ENCODE measurements around the gene THSD7A.

Gene THSD7A

DNA sequence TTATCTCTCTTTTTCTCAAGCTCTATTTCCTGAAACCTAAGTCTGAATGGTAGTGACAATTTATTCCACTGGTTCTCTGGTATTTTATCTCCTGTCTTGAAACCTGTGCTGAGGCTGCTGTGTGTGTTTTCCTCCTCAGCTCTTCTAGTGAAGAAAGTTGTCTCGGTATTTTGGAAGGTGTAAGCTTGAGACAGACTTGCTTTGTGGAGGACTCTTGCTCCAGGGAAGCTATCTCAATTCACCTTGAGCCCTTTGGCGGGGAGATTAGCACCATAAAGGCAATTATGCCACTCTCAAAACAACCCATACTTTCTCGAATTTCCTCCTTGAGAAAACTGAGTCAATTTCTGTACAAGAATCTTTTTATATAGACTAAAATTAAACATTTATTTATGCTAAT, 141.6 kb downstream of the THSD7A start:
- Histone ChIP-seq H3K4me3 (ENCODE audit: insufficient read depth, low read depth, low read length) (no peak overlapping the region), H3K36me3 (ENCODE audit: control insufficient read depth, insufficient read depth, low read length) (no peaks in the 10 kb centered on the region), H3K27ac (ENCODE audit: insufficient read depth, low read depth, low read length, poor library complexity, severe bottlenecking) (no peak overlapping the region), H3K4me1 (ENCODE audit: control insufficient read depth, insufficient read depth, low read length) (no peaks in the 10 kb centered on the region), H3K27me3 (ENCODE audit: control insufficient read depth, insufficient read depth, low read length, poor library complexity, severe bottlenecking) (no peaks in the 10 kb centered on the region), H3K9me3 (ENCODE audit: control insufficient read depth, low read length) (no peaks in the 10 kb centered on the region)
- 58 to 62% methylated on average over 2 of the region's 3 CpGs for WGBS, 2 experiments

DNA sequence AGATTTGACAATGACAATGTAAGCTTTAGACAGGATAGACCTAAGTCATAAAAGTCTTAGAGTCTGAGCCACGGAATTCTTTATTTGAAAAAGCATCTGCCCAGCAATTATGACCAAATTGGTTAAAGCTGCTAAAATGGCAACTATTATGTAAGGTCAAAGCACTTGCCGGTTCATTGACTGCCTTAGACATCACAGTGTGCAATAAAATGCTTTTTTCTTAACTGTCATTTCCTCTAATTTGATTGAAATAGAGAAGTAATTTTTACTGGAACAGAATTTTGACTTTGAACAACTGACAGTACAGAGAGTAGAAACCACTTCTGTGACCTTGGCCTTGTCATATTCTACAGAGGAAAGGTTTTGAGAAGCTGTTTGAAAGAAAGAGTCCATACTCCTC, 142.9 kb downstream of the THSD7A start:
- peaks cover 2% of the 10 kb centered on the region for H3K9me3 ChIP-seq (ENCODE audit: control insufficient read depth, low read length)
- 76 to 97% methylated on average over 2 of the region's 2 CpGs for WGBS, 2 experiments
- no peaks in the 10 kb centered on the region for H3K36me3 ChIP-seq (ENCODE audit: control insufficient read depth, insufficient read depth, low read length)
- no peaks in the 10 kb centered on the region for H3K4me1 ChIP-seq (ENCODE audit: control insufficient read depth, insufficient read depth, low read length)
- H3K4me3 ChIP-seq (ENCODE audit: insufficient read depth, low read depth, low read length) = no peak overlapping the region
- H3K27me3 ChIP-seq (ENCODE audit: control insufficient read depth, insufficient read depth, low read length, poor library complexity, severe bottlenecking) = no peaks in the 10 kb centered on the region
- H3K27ac ChIP-seq (ENCODE audit: insufficient read depth, low read depth, low read length, poor library complexity, severe bottlenecking) = no peak overlapping the region

DNA sequence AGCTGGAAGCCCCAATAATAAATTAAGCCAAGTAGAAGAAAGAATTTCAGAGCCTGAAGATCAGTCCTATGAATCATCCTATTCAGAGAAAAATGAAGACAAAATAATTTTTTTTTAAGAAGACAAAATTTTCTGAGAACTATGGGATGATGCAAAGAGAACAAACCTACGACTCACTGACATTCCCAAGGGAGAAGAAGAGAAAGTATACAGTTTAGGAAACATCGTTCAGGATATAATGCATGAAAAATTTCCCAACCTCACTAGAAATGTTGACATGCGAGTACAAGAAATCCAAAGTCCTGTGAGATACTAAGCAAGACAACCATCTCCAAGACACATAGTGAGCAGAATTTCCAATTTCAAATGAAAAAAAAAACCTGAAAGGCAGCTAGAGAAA, 150.5 kb downstream of the THSD7A start:
- no peak overlapping the region for H3K27ac ChIP-seq (ENCODE audit: insufficient read depth, low read depth, low read length, poor library complexity, severe bottlenecking)
- no peaks in the 10 kb centered on the region for H3K4me1 ChIP-seq (ENCODE audit: control insufficient read depth, insufficient read depth, low read length)
- no peak overlapping the region for H3K4me3 ChIP-seq (ENCODE audit: insufficient read depth, low read depth, low read length)
- no peaks in the 10 kb centered on the region for H3K27me3 ChIP-seq (ENCODE audit: control insufficient read depth, insufficient read depth, low read length, poor library complexity, severe bottlenecking)
- no peaks in the 10 kb centered on the region for H3K36me3 ChIP-seq (ENCODE audit: control insufficient read depth, insufficient read depth, low read length)
- H3K9me3 ChIP-seq (ENCODE audit: control insufficient read depth, low read length) = peaks cover 2% of the 10 kb centered on the region
- 98 to 100% methylated on average over 1 to 3 of the region's 3 CpGs for WGBS, 2 experiments

DNA sequence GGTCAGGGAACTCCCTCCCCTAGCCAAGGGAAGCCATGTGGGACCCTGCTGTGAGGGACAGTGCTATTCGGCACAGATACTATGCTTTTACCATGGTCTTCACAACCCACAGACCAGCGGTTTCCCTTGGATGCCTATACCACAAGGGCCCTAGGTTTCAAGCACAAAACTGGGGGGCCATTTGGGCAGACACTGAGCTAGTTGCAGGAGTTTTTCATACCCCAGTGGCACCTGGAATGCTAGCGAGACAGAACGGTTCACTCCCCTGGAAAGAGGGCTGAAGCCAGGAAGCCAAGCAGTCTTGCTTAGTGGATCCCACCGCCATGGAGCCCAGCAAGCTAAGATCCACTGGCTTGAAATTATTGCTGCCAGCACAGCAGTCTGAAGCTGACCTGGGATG, 156.8 kb downstream of the THSD7A start:
- H3K9me3 ChIP-seq (ENCODE audit: control insufficient read depth, low read length) = no peaks in the 10 kb centered on the region
- 91 to 92% methylated on average over 5 of the region's 5 CpGs for WGBS, 2 experiments
- no peaks in the 10 kb centered on the region for H3K4me1 ChIP-seq (ENCODE audit: control insufficient read depth, insufficient read depth, low read length)
- H3K36me3 ChIP-seq (ENCODE audit: control insufficient read depth, insufficient read depth, low read length) = no peaks in the 10 kb centered on the region
- H3K4me3 ChIP-seq (ENCODE audit: insufficient read depth, low read depth, low read length) = no peak overlapping the region
- no peak overlapping the region for H3K27ac ChIP-seq (ENCODE audit: insufficient read depth, low read depth, low read length, poor library complexity, severe bottlenecking)
- H3K27me3 ChIP-seq (ENCODE audit: control insufficient read depth, insufficient read depth, low read length, poor library complexity, severe bottlenecking) = no peaks in the 10 kb centered on the region

DNA sequence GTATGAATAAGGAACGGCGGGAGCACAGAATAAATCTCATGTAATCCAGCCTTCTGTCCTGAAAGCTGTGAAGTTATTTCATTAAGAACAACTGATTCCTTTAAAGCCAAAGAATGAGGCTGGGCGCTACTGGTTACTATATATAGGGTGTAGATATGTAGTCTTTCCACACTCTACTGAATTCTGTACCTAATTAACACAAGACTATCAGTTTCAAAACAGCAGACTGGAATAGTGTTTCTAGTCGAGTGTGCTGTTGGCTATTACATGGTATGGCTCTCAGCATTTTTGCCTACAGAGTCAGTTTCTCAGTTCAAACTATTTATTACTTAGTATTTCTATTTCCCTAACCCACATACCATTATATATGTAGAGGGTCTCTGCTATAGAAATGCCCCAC, 163.3 kb downstream of the THSD7A start:
- Histone ChIP-seq H3K4me1 (ENCODE audit: control insufficient read depth, insufficient read depth, low read length) (no peaks in the 10 kb centered on the region), H3K27me3 (ENCODE audit: control insufficient read depth, insufficient read depth, low read length, poor library complexity, severe bottlenecking) (no peaks in the 10 kb centered on the region), H3K36me3 (ENCODE audit: control insufficient read depth, insufficient read depth, low read length) (no peaks in the 10 kb centered on the region), H3K27ac (ENCODE audit: insufficient read depth, low read depth, low read length, poor library complexity, severe bottlenecking) (no peak overlapping the region), H3K4me3 (ENCODE audit: insufficient read depth, low read depth, low read length) (no peak overlapping the region), H3K9me3 (ENCODE audit: control insufficient read depth, low read length) (no peaks in the 10 kb centered on the region)
- 62 to 73% methylated on average over 3 to 4 of the region's 4 CpGs for WGBS, 2 experiments

DNA sequence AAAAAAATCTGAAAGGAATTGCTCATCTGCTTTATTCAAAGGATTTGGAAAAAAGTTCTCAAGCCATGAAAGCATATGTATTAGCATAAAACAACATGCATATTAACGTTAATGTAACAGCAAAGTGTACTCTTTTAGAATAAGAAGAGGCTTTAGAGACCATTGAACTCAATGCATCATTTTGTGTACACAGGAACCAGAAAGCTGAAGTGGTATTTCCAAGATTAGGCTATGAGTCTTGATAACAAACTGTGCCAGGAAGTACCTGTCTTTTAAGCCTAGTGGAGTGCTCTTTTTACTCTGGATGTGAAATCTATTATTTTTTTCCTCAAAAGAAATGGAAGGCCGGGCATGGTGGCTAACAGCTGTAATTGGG, 164.2 kb downstream of the THSD7A start:
- Histone ChIP-seq H3K4me3 (ENCODE audit: insufficient read depth, low read depth, low read length) (no peak overlapping the region), H3K27ac (ENCODE audit: insufficient read depth, low read depth, low read length, poor library complexity, severe bottlenecking) (no peak overlapping the region), H3K27me3 (ENCODE audit: control insufficient read depth, insufficient read depth, low read length, poor library complexity, severe bottlenecking) (no peaks in the 10 kb centered on the region), H3K9me3 (ENCODE audit: control insufficient read depth, low read length) (no peaks in the 10 kb centered on the region), H3K36me3 (ENCODE audit: control insufficient read depth, insufficient read depth, low read length) (no peaks in the 10 kb centered on the region), H3K4me1 (ENCODE audit: control insufficient read depth, insufficient read depth, low read length) (no peaks in the 10 kb centered on the region)
- 88 to 92% methylated on average over 2 of the region's 2 CpGs for WGBS, 2 experiments

DNA sequence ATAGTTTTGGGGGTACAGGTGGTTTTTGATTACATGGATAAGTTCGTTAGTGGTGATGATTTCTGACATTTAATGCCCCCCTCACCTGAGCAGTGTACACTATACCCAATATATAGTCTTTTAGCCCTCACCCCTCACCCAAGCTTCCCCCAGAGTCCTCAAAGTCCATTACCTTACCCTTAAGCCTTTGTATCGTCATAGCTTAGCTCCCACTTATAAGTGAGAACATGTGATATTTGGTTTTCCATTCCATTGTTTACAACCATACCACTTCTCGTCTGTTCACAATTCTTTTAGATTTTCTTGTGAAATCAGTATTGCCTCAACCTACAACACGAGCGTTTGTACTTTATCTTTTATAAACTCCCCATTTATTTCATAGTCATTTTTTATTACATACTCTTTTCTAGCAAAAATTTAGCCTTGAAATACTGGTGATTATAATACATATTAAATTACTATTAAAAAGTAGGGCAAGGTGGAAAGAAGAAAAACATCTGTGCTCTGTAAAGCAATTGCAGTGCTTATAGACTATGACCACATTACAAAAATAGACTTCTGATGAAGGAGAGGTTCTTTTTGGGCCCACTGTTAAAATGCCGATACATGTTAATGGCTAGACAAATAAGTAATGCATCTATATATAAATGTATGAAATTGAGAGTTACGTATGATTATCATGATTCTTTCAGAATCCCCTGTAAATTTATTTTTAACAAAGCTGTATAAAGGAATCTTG, 164.8 kb downstream of the THSD7A start:
- 91 to 96% methylated on average over 3 to 5 of the region's 7 CpGs for WGBS, 2 experiments
- Histone ChIP-seq H3K9me3 (ENCODE audit: control insufficient read depth, low read length) (no peaks in the 10 kb centered on the region), H3K36me3 (ENCODE audit: control insufficient read depth, insufficient read depth, low read length) (no peaks in the 10 kb centered on the region), H3K4me1 (ENCODE audit: control insufficient read depth, insufficient read depth, low read length) (no peaks in the 10 kb centered on the region), H3K4me3 (ENCODE audit: insufficient read depth, low read depth, low read length) (no peak overlapping the region), H3K27ac (ENCODE audit: insufficient read depth, low read depth, low read length, poor library complexity, severe bottlenecking) (no peak overlapping the region), H3K27me3 (ENCODE audit: control insufficient read depth, insufficient read depth, low read length, poor library complexity, severe bottlenecking) (no peaks in the 10 kb centered on the region)

DNA sequence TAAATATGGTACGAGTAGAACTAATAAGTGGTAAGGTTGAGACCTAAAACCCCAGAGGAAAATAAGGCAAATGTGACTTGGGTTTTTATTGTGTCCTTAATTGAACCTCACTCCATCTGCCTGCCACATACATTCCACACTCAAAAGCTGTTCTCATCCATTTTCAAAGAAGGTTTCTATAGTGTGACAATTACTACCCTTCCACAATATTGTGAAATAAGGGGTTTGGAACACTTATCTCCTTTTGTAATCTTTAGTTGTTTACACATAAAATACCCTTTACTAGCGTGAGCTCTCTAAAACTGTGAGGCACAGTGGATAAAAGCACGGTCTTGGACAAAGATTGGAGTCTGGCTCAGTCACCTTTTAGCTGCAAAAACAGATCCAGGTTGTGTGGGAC, 166.6 kb downstream of the THSD7A start:
- H3K27ac ChIP-seq (ENCODE audit: insufficient read depth, low read depth, low read length, poor library complexity, severe bottlenecking) = no peak overlapping the region
- no peaks in the 10 kb centered on the region for H3K4me1 ChIP-seq (ENCODE audit: control insufficient read depth, insufficient read depth, low read length)
- H3K27me3 ChIP-seq (ENCODE audit: control insufficient read depth, insufficient read depth, low read length, poor library complexity, severe bottlenecking) = no peaks in the 10 kb centered on the region
- H3K4me3 ChIP-seq (ENCODE audit: insufficient read depth, low read depth, low read length) = no peak overlapping the region
- H3K9me3 ChIP-seq (ENCODE audit: control insufficient read depth, low read length) = no peaks in the 10 kb centered on the region
- 91% methylated on average over 2 to 3 of the region's 3 CpGs for WGBS, 2 experiments
- H3K36me3 ChIP-seq (ENCODE audit: control insufficient read depth, insufficient read depth, low read length) = no peaks in the 10 kb centered on the region

DNA sequence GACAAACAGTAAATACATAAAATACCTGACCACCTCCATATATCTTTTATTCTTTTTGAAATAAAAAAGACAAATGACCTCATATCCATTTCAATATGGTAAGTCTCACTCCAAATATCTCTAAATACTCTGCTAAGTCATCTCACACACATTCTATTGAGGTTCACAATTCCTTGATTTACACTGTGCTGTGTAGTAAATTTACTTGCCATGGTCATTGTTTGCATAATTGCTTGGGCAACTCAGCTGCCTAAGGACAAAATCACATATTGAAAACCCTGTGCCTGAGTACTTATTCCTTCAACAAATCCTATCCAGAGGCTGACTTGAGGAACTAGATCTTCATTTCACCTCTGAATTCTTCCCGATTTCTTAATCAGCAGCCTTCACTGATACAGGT, 176.4 kb downstream of the THSD7A start:
- WGBS, 2 experiments = 93 to 95% methylated on average over 1 of the region's 1 CpG
- Histone ChIP-seq H3K36me3 (ENCODE audit: control insufficient read depth, insufficient read depth, low read length) (no peaks in the 10 kb centered on the region), H3K27me3 (ENCODE audit: control insufficient read depth, insufficient read depth, low read length, poor library complexity, severe bottlenecking) (no peaks in the 10 kb centered on the region), H3K27ac (ENCODE audit: insufficient read depth, low read depth, low read length, poor library complexity, severe bottlenecking) (no peak overlapping the region), H3K4me3 (ENCODE audit: insufficient read depth, low read depth, low read length) (no peak overlapping the region), H3K4me1 (ENCODE audit: control insufficient read depth, insufficient read depth, low read length) (no peaks in the 10 kb centered on the region), H3K9me3 (ENCODE audit: control insufficient read depth, low read length) (no peaks in the 10 kb centered on the region)

DNA sequence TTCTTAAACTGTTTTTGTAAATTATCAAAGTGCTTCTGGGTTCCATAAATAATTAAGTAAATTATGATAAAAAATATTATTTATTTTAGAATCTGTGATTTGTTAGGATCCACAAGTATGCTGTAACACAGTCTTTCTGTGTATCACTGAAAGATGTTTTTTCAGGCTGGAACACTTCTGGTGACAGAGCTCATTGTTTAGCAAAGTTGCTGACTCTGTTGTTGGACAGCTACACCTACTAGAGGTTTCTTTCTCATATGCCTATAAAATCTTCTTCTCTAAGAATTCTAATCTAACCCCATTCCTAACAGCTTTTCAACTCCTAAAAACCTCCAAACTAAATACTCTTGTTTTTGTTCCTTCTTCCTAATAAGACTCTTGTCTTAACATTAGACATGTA, 176.8 kb downstream of the THSD7A start:
- H3K4me1 ChIP-seq (ENCODE audit: control insufficient read depth, insufficient read depth, low read length) = no peaks in the 10 kb centered on the region
- no peak overlapping the region for H3K4me3 ChIP-seq (ENCODE audit: insufficient read depth, low read depth, low read length)
- no peaks in the 10 kb centered on the region for H3K36me3 ChIP-seq (ENCODE audit: control insufficient read depth, insufficient read depth, low read length)
- no peaks in the 10 kb centered on the region for H3K9me3 ChIP-seq (ENCODE audit: control insufficient read depth, low read length)
- no peaks in the 10 kb centered on the region for H3K27me3 ChIP-seq (ENCODE audit: control insufficient read depth, insufficient read depth, low read length, poor library complexity, severe bottlenecking)
- H3K27ac ChIP-seq (ENCODE audit: insufficient read depth, low read depth, low read length, poor library complexity, severe bottlenecking) = no peak overlapping the region

DNA sequence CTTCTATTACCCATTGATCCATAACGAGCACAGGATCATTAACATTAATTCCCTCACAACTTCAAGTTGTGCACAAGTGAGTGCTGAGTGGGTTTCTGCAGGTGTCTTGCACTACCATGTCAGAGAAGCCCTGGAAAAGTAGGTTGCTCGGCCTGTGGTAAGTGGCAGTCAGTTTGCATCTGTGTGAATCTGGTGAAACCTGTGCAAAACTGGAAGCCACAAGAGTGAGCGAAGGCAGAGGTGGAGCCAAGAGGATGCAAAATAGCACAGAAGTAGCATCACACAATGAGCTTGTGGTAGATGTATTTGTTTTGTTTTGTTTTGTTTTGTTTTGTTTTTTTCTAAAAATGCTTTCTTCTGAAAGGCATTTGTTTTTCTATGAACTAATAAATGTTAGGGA, 181.5 kb downstream of the THSD7A start:
- no peak overlapping the region for H3K4me3 ChIP-seq (ENCODE audit: insufficient read depth, low read depth, low read length)
- H3K9me3 ChIP-seq (ENCODE audit: control insufficient read depth, low read length) = no peaks in the 10 kb centered on the region
- H3K4me1 ChIP-seq (ENCODE audit: control insufficient read depth, insufficient read depth, low read length) = no peaks in the 10 kb centered on the region
- WGBS, 2 experiments = 94 to 97% methylated on average over 3 of the region's 3 CpGs
- H3K27me3 ChIP-seq (ENCODE audit: control insufficient read depth, insufficient read depth, low read length, poor library complexity, severe bottlenecking) = no peaks in the 10 kb centered on the region
- no peaks in the 10 kb centered on the region for H3K36me3 ChIP-seq (ENCODE audit: control insufficient read depth, insufficient read depth, low read length)
- no peak overlapping the region for H3K27ac ChIP-seq (ENCODE audit: insufficient read depth, low read depth, low read length, poor library complexity, severe bottlenecking)

All from ectodermal cell (in vitro differentiated cells).